Retinal pigment epithelial cell (primary cell): ENCODE data around the gene NUSAP1.
A peak's percentile ranks its signal among the peaks of the same experiment; 100 is the strongest.

ENCODE experiments used
- DNase-seq: peaks from one replicate; pipeline ENCODE4 v3.0.0-alpha.2; 2010; ENCODE audit warnings: low read depth
- H3K4me3 ChIP-seq: 2 replicates; pipeline ENCODE4 v1.5.1; 2011; ENCODE audit warnings: mild to moderate bottlenecking, low read length, control low read depth, moderate library complexity
- CTCF ChIP-seq: conservative IDR thresholded peaks from 2 replicates; pipeline ENCODE4 v1.5.1; 2011; ENCODE audit warnings: low read depth, low read length, control low read depth, inconsistent platforms

NUSAP1 gene

GRCh38 chr15:41334293-41335120 is 1.8 kb downstream of the NUSAP1 start:
- H3K4me3 ChIP-seq: peak overlapping the region; percentile 32
- no peak for TF ChIP-seq CTCF
- DNase-seq: no peak

- TF ChIP-seq CTCF: no peak
- no peak overlapping the region for H3K4me3 ChIP-seq
- no peak for DNase-seq
Measured at GRCh38 chr15:41336549-41336948, 3.9 kb downstream of the NUSAP1 start.

- no peak for TF ChIP-seq CTCF
- no peak for DNase-seq
- no peak overlapping the region for H3K4me3 ChIP-seq
Measured at GRCh38 chr15:41337047-41337446, 4.4 kb downstream of the NUSAP1 start.

GRCh38 chr15:41337631-41338522 is 5.2 kb downstream of the NUSAP1 start:
- DNase-seq: no peak
- H3K4me3 ChIP-seq: no peak overlapping the region

GRCh38 chr15:41340189-41340695 is 7.6 kb downstream of the NUSAP1 start:
- TF ChIP-seq CTCF: no peak
- no peak for DNase-seq
- no peak overlapping the region for H3K4me3 ChIP-seq

More at GRCh38 chr15:41337631-41338522, 5.2 kb downstream of the NUSAP1 start:
- TF ChIP-seq CTCF: no peak

- TF ChIP-seq CTCF: no peak
- no peak overlapping the region for H3K4me3 ChIP-seq
- no peak for DNase-seq
Measured at GRCh38 chr15:41341519-41341918, 8.8 kb downstream of the NUSAP1 start.
